Measurements from ENCODE around the gene MORN3.
"Not testable (repeated sequence)": the region's sequence is repeated elsewhere in the genome, so short reads cannot be mapped to it uniquely, and the experiment has no call there.

Gene MORN3, protein sequence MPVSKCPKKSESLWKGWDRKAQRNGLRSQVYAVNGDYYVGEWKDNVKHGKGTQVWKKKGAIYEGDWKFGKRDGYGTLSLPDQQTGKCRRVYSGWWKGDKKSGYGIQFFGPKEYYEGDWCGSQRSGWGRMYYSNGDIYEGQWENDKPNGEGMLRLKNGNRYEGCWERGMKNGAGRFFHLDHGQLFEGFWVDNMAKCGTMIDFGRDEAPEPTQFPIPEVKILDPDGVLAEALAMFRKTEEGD

DNA sequence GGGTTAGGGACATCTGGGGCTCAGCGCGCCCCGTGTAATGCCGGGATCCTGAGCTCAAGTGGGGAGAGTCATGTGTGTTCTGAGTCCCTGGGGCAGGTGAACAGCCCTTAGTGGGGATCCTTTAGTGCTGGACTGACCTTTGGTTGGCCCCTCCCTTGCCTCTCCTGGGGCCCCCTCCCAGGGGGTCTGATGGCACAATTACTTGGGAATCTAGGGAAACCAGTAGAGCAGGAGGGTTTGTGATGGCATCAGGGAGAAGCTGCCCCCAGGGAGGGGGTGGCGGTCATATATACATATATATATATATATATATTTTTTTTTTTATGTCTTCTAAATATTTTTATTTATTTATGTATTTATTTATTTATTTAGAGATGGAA is at the start of gene MORN3:
TSS of gene MORN3 (minus strand) at position 134 of the 380 bp plus-strand sequence. CDS start 171 bp downstream, outside the sequence.
- DNase-seq (ENCODE audit: low read depth): no peak
- TF ChIP-seq POLR2A (IDR thresholded peaks at IDR 0.05; ENCODE audit: extremely low read depth, insufficient read length): no peak
- TF ChIP-seq, protein P1, sequence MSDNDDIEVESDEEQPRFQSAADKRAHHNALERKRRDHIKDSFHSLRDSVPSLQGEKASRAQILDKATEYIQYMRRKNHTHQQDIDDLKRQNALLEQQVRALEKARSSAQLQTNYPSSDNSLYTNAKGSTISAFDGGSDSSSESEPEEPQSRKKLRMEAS (IDR thresholded peaks at IDR 0.05; ENCODE audit: low read depth, low read length): no peak
- TF ChIP-seq, protein P2, sequence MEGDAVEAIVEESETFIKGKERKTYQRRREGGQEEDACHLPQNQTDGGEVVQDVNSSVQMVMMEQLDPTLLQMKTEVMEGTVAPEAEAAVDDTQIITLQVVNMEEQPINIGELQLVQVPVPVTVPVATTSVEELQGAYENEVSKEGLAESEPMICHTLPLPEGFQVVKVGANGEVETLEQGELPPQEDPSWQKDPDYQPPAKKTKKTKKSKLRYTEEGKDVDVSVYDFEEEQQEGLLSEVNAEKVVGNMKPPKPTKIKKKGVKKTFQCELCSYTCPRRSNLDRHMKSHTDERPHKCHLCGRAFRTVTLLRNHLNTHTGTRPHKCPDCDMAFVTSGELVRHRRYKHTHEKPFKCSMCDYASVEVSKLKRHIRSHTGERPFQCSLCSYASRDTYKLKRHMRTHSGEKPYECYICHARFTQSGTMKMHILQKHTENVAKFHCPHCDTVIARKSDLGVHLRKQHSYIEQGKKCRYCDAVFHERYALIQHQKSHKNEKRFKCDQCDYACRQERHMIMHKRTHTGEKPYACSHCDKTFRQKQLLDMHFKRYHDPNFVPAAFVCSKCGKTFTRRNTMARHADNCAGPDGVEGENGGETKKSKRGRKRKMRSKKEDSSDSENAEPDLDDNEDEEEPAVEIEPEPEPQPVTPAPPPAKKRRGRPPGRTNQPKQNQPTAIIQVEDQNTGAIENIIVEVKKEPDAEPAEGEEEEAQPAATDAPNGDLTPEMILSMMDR (IDR thresholded peaks at IDR 0.05; ENCODE audit: low read depth, low read length): no peak
- no peak for TF ChIP-seq MYC (IDR thresholded peaks at IDR 0.05; ENCODE audit: low read depth, low read length)
- H3K4me3 ChIP-seq (ENCODE audit: low read depth, low read length): no peak within 1 kb of the TSS

DNA sequence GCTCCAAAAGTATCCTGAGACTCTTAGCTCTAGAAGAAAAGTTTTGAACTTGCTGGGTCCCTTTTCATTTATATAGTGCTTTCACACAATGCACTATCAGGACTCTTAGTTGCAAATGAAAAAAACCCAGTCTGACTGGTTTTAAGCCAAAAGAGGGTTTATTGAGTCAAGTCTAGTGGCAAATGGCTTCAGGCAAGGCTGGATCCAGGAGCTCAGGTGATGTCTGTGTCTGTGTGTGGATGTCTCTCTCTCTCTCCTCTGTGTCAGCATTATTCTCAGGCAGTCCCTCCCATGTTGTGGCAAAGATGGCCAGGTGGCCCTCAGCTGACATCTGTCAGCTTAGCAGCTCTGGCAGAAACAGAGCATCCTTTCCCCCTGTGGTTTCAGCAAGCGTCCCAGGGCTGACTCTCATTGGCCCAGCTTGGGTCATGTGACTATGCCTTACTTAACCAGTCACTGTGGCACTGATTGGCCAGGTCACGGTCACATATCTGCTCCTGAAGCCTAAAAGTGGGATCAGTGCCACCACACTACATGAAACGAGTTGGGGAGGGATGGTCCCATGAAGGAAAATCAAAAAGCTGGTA is 49.3 kb upstream of the MORN3 start:
- peak; percentile 26 for DNase-seq (ENCODE audit: low read depth)

DNA sequence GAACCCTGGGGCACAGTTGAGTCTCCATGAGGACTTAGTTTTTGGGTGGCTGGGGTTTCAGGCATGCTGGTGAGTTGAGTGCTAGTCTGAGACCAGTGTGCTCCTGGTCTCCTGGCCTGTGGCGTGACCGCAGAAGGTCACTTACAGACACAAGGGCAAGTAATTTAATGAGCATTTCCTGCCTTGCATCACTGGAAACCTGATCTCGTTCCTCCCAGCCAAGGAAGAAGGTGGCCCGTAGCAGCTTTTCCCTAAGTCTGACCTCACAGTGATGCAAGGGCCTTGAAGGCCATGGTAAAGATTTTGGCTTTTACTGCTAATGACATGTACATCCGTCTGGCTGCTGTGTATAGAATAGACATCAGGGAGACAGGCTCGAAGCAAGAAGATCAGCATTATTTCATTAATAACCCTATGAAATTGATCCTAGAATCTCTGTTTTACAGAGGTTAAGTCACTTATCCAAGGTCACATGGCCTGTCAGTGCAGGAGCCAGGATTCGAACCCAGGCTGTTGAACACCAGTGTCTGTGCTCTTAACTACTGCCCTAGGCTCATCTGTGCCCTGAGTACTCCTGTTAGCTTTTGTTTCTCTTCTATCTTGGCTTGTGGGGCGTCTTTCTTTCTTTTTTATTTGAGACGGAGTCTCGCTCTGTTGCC is 47.7 kb upstream of the MORN3 start:
- no peak overlapping the region for H3K4me3 ChIP-seq (ENCODE audit: low read depth, low read length)
- DNase-seq (ENCODE audit: low read depth): peak; percentile 92
- TF ChIP-seq, protein P1 (IDR thresholded peaks at IDR 0.05; ENCODE audit: low read depth, low read length): peak; percentile 72
- TF ChIP-seq, protein P2 (IDR thresholded peaks at IDR 0.05; ENCODE audit: low read depth, low read length): no peak
- no peak for TF ChIP-seq POLR2A (IDR thresholded peaks at IDR 0.05; ENCODE audit: extremely low read depth, insufficient read length)
- TF ChIP-seq MYC (IDR thresholded peaks at IDR 0.05; ENCODE audit: low read depth, low read length): peak; percentile 88

More for the DNA sequence above, 49.3 kb upstream of the MORN3 start:
- no peak overlapping the region for H3K4me3 ChIP-seq (ENCODE audit: low read depth, low read length)
- TF ChIP-seq, protein P1 (IDR thresholded peaks at IDR 0.05; ENCODE audit: low read depth, low read length): no peak
- TF ChIP-seq, protein P2 (IDR thresholded peaks at IDR 0.05; ENCODE audit: low read depth, low read length): no peak
- TF ChIP-seq POLR2A (IDR thresholded peaks at IDR 0.05; ENCODE audit: extremely low read depth, insufficient read length) (no peak), MYC (IDR thresholded peaks at IDR 0.05; ENCODE audit: low read depth, low read length) (no peak)

DNA sequence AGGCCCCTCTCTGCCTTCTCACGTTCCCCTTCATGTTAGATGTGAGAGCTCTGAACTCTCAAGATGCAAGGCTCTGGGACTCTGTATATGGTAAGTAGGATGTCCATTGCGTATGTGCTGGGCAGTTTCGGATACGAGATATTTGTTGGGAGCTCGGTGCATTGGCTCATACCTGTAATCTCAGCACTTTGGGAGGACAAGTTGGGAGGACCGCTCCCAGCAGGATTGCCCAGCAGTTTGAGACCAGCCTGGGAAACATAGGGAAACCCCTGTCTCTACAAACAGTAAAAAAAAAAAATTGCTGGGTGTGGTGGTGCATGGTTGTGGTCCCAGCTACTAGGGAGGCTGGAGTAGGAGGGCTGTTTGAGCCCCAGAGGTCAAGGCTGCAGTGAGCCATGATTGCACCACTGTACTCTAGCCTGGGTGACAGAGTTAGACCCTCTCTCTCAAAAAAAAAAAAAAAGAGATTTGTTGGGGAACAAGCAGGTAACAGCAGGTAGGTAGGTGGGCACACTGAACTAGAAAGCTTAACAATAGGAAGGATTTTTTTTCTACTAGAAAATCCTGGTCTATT is 46.5 kb upstream of the MORN3 start:
- no peak for DNase-seq (ENCODE audit: low read depth)
- H3K4me3 ChIP-seq (ENCODE audit: low read depth, low read length): no peak overlapping the region
- TF ChIP-seq MYC (IDR thresholded peaks at IDR 0.05; ENCODE audit: low read depth, low read length) (no peak), POLR2A (IDR thresholded peaks at IDR 0.05; ENCODE audit: extremely low read depth, insufficient read length) (no peak)
- TF ChIP-seq, protein P2 (IDR thresholded peaks at IDR 0.05; ENCODE audit: low read depth, low read length): no peak
- TF ChIP-seq, protein P1 (IDR thresholded peaks at IDR 0.05; ENCODE audit: low read depth, low read length): no peak

DNA sequence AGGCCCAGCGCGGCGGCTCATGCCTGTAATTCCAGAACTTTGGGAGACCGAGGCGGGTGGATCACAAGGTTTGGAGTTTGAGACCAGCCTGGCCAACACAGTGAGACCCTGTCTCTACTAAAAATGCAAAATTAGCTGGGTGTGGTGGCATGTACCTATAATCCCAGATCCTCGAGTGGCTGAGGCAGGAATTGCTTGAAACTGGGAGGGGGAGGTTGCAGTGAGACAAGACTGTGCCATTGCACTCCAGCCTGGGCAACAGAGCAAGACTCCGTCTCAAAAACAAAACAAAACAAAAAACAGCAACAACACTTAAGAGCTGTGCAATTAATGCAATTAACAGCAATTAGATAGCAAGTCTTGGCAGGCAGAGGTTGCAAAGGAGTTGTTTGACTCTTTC is 45.6 kb upstream of the MORN3 start:
- H3K4me3 ChIP-seq (ENCODE audit: low read depth, low read length); DNase-seq (ENCODE audit: low read depth): not testable (repeated sequence)

DNA sequence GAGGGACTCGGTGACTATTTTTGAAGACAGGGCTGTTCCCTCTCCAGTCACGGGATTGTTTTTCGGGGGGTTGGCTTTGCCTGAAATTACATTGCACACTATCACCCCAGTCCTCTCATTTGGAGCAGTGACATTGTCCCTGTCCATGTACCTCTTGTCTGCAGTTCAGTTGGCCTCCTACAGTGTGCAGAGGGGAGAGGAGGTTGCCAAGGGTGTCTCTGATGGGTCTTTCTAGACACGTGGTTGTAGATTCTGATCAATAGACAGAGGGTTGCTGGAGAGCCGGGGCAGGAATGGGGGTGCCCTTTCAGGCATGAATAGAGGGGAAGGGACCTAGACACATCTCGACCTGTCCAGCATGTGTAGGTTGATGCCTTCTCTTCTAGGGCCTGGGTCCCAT is 44.3 kb upstream of the MORN3 start:
- TF ChIP-seq, protein P1 (IDR thresholded peaks at IDR 0.05; ENCODE audit: low read depth, low read length): no peak
- TF ChIP-seq POLR2A (IDR thresholded peaks at IDR 0.05; ENCODE audit: extremely low read depth, insufficient read length) (no peak), MYC (IDR thresholded peaks at IDR 0.05; ENCODE audit: low read depth, low read length) (no peak)
- TF ChIP-seq, protein P2 (IDR thresholded peaks at IDR 0.05; ENCODE audit: low read depth, low read length): no peak
- peak; percentile 38 for DNase-seq (ENCODE audit: low read depth)
- peak overlapping the region; percentile 78 for H3K4me3 ChIP-seq (ENCODE audit: low read depth, low read length)

All from NB4 (cell line).